Neuronal stem cell (in vitro differentiated cells): ENCODE data around the gene DDTL.

ENCODE experiments used
- DNase-seq: peaks from one replicate; pipeline ENCODE4 v3.0.0-alpha.2; 2013; ENCODE audit warnings: low spot score
- H2AFZ ChIP-seq: one replicate; pipeline ENCODE4 v1.6.1; 2013; ENCODE audit warnings: mild to moderate bottlenecking, low read length, inconsistent platforms
- H2AK5ac ChIP-seq: 2 replicates; pipeline ENCODE4 v1.6.1; 2013; ENCODE audit warnings: low read depth, mild to moderate bottlenecking, inconsistent platforms, low read length, moderate library complexity, mixed read lengths
- H2BK120ac ChIP-seq: 2 replicates; pipeline ENCODE4 v1.6.1; 2013; ENCODE audit warnings: low read depth, mild to moderate bottlenecking, inconsistent platforms, low read length, moderate library complexity, mixed read lengths
- H2BK12ac ChIP-seq: one replicate; pipeline ENCODE4 v1.6.1; 2013; ENCODE audit warnings: low read length, inconsistent platforms
- H2BK15ac ChIP-seq: 2 replicates; pipeline ENCODE4 v1.6.1; 2013; ENCODE audit warnings: mild to moderate bottlenecking, low read length, inconsistent platforms, mixed read lengths
- H2BK5ac ChIP-seq: one replicate; pipeline ENCODE4 v1.6.1; 2013; ENCODE audit warnings: inconsistent platforms, mild to moderate bottlenecking, low read length, moderate library complexity
- H3K14ac ChIP-seq: one replicate; pipeline ENCODE4 v1.6.1; 2013; ENCODE audit warnings: low read length, inconsistent platforms
- H3K18ac ChIP-seq: 2 replicates; pipeline ENCODE4 v1.6.1; 2013; ENCODE audit warnings: low read length, inconsistent platforms
- H3K23ac ChIP-seq: 2 replicates; pipeline ENCODE4 v1.6.1; 2013; ENCODE audit warnings: low read depth, mild to moderate bottlenecking, mixed read lengths, low read length, inconsistent platforms; ENCODE audit not compliant: poor library complexity
- H3K27ac ChIP-seq: replicated peaks from 3 replicates; pipeline ENCODE4 v1.5.1; 2013; ENCODE audit warnings: low read length, inconsistent platforms
- H3K27me3 ChIP-seq, 3 experiments: 2 replicates each; pipeline ENCODE4 v1.6.1; 2013; ENCODE audit warnings: low read length in 3 of 3, mild to moderate bottlenecking in 2 of 3, inconsistent platforms in 1 of 3, low read depth in 1 of 3, mixed read lengths in 1 of 3, moderate library complexity in 1 of 3; ENCODE audit not compliant: control insufficient read depth in 3 of 3, insufficient read depth in 3 of 3
- H3K36me3 ChIP-seq, 2 donors: replicated peaks in 1 of 2; 2 replicates each; pipeline ENCODE4 v1.6.1; 2013; ENCODE audit warnings: low read length in 2 of 2; ENCODE audit not compliant: control insufficient read depth in 2 of 2, insufficient read depth in 2 of 2
- H3K4ac ChIP-seq: 2 replicates; pipeline ENCODE4 v1.6.1; 2013; ENCODE audit warnings: inconsistent platforms, mild to moderate bottlenecking, low read length, moderate library complexity
- H3K4me1 ChIP-seq, 2 donors: 1 replicate in 1 of 2; 2 replicates in 1 of 2; pipeline ENCODE4 v1.6.1; 2013; ENCODE audit warnings: low read length in 2 of 2, low read depth in 1 of 2; ENCODE audit not compliant: control insufficient read depth in 2 of 2, insufficient read depth in 1 of 2
- H3K4me2 ChIP-seq: one replicate; pipeline ENCODE4 v1.6.1; 2013; ENCODE audit warnings: mild to moderate bottlenecking, low read length, inconsistent platforms; ENCODE audit not compliant: insufficient read depth, poor library complexity, severe bottlenecking
- H3K4me3 ChIP-seq, 2 donors: 2 replicates each; pipeline ENCODE4 v1.5.1; 2013; ENCODE audit warnings: low read length in 2 of 2, mild to moderate bottlenecking in 2 of 2, inconsistent platforms in 1 of 2, moderate library complexity in 1 of 2
- H3K79me1 ChIP-seq: one replicate; pipeline ENCODE4 v1.6.1; 2013; ENCODE audit warnings: low read depth, mild to moderate bottlenecking, inconsistent platforms, low read length, moderate library complexity
- H3K9ac ChIP-seq: one replicate; pipeline ENCODE4 v1.6.1; 2013; ENCODE audit warnings: mild to moderate bottlenecking, low read depth, low read length, inconsistent platforms; ENCODE audit not compliant: poor library complexity
- H3K9me3 ChIP-seq, 2 donors: replicated peaks in 1 of 2; 2 replicates each; pipeline versions ENCODE3 to v1.6.1; 2013; ENCODE audit warnings: low read length in 2 of 2, mild to moderate bottlenecking in 2 of 2, inconsistent platforms in 1 of 2, low read depth in 1 of 2, mixed read lengths in 1 of 2, moderate library complexity in 1 of 2; ENCODE audit not compliant: control insufficient read depth in 2 of 2, insufficient read depth in 1 of 2
- H4K8ac ChIP-seq: one replicate; pipeline ENCODE4 v1.6.1; 2013; ENCODE audit warnings: low read depth, mild to moderate bottlenecking, inconsistent platforms, low read length, moderate library complexity
- H4K91ac ChIP-seq: one replicate; pipeline ENCODE4 v1.6.1; 2013; ENCODE audit warnings: low read length, low read depth, mild to moderate bottlenecking, inconsistent platforms; ENCODE audit not compliant: poor library complexity
- WGBS, 2 donors: extraction: QIAGEN DNeasy Blood & Tissue Kit; methylation state at CpG; one replicate each; pipeline ENCODE4 v1.1.7; 2013; ENCODE audit warnings: missing lambda C conversion rate in 2 of 2, mixed read lengths in 1 of 2; ENCODE audit not compliant: insufficient read length in 2 of 2, insufficient replicate concordance in 1 of 2; ENCODE audit errors: extremely low coverage in 2 of 2; 5-methylcytosine and 5-hydroxymethylcytosine counted together

The DDTL gene

GRCh38 chr22:24021304-24021703 lies 54.6 kb downstream of the DDTL start:
- no peak overlapping the region for H4K91ac ChIP-seq
- H3K4me3 ChIP-seq: no peak overlapping the region
- H3K23ac ChIP-seq: no peak overlapping the region
- H3K79me1 ChIP-seq: no peaks in the 10 kb centered on the region
- H3K36me3 ChIP-seq: peaks cover 0 to 17% of the 10 kb centered on the region in 2 donors
- H3K14ac ChIP-seq: no peak overlapping the region
- H2BK12ac ChIP-seq: no peak overlapping the region
- no peak overlapping the region for H2BK5ac ChIP-seq
- H4K8ac ChIP-seq: no peak overlapping the region
- H2BK120ac ChIP-seq: no peak overlapping the region
- no peak overlapping the region for H3K4ac ChIP-seq
- no peak overlapping the region for H3K9ac ChIP-seq
- no peak overlapping the region for H2BK15ac ChIP-seq
- WGBS, 2 donors: no CpG with 5 or more reads among the region's 3 CpGs
- H2AK5ac ChIP-seq: no peak overlapping the region
- peaks cover 0 to 8% of the 10 kb centered on the region in 2 donors for H3K9me3 ChIP-seq
- H3K27me3 ChIP-seq: no peaks in the 10 kb centered on the region
- no peak overlapping the region for H2AFZ ChIP-seq
- no peak overlapping the region for H3K27ac ChIP-seq
- H3K4me2 ChIP-seq: no peak overlapping the region
- no peak overlapping the region for H3K18ac ChIP-seq
- no peak for DNase-seq
- H3K4me1 ChIP-seq: no peaks in the 10 kb centered on the region
